HUES48 (cell line): ENCODE data around the gene KAT5.
"Not testable (repeated sequence)": the region's sequence is repeated elsewhere in the genome, so short reads cannot be mapped to it uniquely, and the experiment has no call there.

Source experiments
- H3K27ac ChIP-seq: one replicate; pipeline ENCODE4 v1.7.0; 2013; ENCODE audit warnings: low read depth, low read length, inconsistent platforms
- H3K27me3 ChIP-seq: 2 replicates; pipeline ENCODE4 v1.6.1; 2013; ENCODE audit warnings: mild to moderate bottlenecking, low read length; ENCODE audit not compliant: control insufficient read depth, insufficient read depth
- H3K36me3 ChIP-seq: 2 replicates; pipeline ENCODE4 v1.6.1; 2013; ENCODE audit warnings: low read length; ENCODE audit not compliant: control insufficient read depth, insufficient read depth
- H3K4me1 ChIP-seq: 2 replicates; pipeline ENCODE4 v1.6.1; 2013; ENCODE audit warnings: mild to moderate bottlenecking, low read length; ENCODE audit not compliant: control insufficient read depth, insufficient read depth
- H3K4me3 ChIP-seq: 2 replicates; pipeline ENCODE4 v1.5.1; 2013; ENCODE audit warnings: mild to moderate bottlenecking, low read depth, low read length
- H3K9ac ChIP-seq: 2 replicates; pipeline ENCODE4 v1.6.1; 2013; ENCODE audit warnings: mild to moderate bottlenecking, low read depth, low read length, moderate library complexity
- H3K9me3 ChIP-seq: 2 replicates; pipeline ENCODE4 v1.6.1; 2013; ENCODE audit warnings: low read length; ENCODE audit not compliant: control insufficient read depth, insufficient read depth

Gene KAT5

DNA sequence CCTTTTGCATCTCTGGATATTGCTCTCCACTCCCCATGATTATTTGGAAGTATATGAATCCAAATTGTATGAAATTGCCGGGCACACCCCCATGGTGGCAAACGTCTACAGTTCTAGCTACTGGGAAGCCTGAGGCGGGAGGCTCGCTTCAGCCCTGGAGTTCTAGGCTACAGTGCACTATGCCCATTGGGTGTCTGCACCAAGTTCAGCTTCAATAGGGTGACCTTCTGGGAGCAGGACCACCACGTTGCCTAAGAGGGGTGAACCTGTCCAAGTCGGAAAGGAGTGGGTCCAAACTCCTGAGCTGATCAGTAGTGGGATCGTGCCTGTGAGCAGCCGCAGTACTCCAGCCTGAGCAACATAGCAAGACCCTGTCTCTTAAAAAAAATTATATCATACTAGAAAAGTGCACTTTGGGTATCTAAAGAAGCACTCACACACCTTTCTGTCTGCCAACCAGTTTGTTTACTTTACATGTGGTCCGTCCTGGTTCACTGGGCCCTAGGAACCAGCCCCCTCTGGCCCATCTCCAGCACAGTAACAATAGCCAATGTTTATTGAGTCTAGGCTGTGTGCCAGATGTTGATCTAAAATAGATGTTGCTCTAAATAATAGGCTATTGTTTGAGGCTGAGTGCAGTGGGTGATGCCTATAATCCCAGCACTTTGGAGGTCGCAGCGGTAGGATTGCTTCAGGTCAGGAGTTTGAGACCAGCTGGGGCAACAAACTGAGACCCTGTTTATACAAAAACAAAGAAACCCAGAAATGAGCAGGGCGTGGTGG, 16.4 kb upstream of the KAT5 start:
- no peak overlapping the region for H3K27ac ChIP-seq
- H3K27me3 ChIP-seq: no peaks in the 10 kb centered on the region; the same call in 1 of the 2 replicates
- H3K36me3 ChIP-seq: no peaks in the 10 kb centered on the region
- no peaks in the 10 kb centered on the region; the same call in 1 of the 2 replicates for H3K4me1 ChIP-seq
- no peak overlapping the region for H3K9ac ChIP-seq
- no peaks in the 10 kb centered on the region; the same call in 1 of the 2 replicates for H3K9me3 ChIP-seq
- H3K4me3 ChIP-seq: no peak overlapping the region

DNA sequence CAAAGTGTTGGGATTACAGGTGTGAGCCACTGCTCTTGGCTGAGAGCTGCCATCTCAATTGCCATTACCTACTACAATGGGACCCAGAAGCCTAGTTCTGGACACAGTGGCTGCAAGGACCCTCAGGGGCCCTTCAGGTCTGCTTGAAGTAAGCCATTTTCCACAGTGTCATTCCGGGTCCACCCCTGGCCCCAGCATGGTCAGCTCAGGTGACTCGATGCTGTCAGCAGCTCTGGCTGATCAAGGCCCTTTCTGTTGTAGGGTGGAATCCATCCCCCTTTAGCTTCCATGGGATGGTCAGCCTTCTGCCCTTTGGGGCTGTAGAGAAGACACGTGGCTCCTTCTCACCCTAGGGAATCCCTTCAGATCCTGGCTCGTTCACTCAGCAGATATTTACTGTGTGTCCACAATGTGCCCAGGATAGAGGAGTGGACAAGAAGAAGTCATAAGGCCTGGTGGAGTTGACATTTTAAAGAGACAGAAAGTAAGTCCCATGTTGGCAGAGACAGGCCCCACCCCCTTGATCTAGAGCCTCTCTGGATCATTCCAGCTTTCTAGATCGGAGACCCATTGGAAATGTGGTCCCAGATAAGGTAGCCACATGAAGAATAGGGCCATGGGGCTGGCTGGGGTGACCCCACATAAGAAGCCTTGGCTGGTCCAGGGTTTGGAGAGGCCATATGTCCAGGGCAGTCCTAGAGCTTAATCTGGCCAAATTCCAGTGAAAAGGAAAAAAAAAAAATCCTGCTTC, 15.1 kb upstream of the KAT5 start:
- H3K4me1 ChIP-seq: no peaks in the 10 kb centered on the region; the same call in 1 of the 2 replicates
- no peak overlapping the region for H3K27ac ChIP-seq
- H3K9ac ChIP-seq: no peak overlapping the region
- H3K27me3 ChIP-seq: no peaks in the 10 kb centered on the region; the same call in 1 of the 2 replicates
- H3K4me3 ChIP-seq: no peak overlapping the region
- H3K9me3 ChIP-seq: no peaks in the 10 kb centered on the region; the same call in 1 of the 2 replicates
- no peaks in the 10 kb centered on the region for H3K36me3 ChIP-seq

DNA sequence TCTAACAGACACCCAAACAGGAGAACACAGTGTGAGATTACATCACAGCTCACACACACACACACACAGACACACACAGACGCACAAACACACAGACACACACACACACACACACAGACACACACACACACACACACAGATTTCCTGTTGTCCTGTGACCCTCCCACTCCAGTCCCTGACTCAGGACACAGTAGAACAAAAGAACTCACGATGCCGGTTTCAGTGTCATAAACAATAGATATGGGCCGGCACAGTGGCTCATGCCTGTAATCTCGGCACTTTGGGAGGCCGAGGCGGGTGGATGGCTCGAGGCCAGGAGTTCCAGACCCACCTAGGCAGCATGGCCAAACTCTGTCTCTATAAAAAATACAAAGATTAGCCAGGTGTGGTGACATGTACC, 13.8 kb upstream of the KAT5 start:
- H3K9ac ChIP-seq: no peak overlapping the region
- no peaks in the 10 kb centered on the region; the same call in 1 of the 2 replicates for H3K27me3 ChIP-seq
- no peak overlapping the region for H3K27ac ChIP-seq
- no peaks in the 10 kb centered on the region; the same call in 1 of the 2 replicates for H3K9me3 ChIP-seq
- H3K36me3 ChIP-seq: no peaks in the 10 kb centered on the region
- no peak overlapping the region for H3K4me3 ChIP-seq
- H3K4me1 ChIP-seq: no peaks in the 10 kb centered on the region

DNA sequence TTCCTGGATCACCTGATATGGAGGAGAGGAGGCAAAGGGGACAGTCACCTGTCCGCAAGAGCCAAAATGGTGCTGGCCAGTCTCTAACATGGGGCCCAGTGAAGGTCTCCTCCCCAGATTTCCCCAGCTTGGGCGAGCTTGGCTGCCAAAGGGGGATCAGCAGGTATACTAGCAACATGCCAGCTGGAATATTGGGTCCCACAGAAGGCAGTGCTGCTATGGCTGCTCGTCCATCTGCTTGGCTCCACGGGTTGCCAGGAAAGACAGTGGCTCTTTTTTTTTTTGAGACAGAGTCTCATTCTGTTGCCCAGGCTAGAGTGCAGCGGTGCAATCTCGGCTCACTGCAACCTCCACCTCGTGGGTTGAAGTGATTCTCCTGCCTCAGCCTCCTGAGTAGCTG, 12.7 kb upstream of the KAT5 start:
- Histone ChIP-seq H3K4me1 (no peaks in the 10 kb centered on the region), H3K9me3 (no peaks in the 10 kb centered on the region; the same call in 1 of the 2 replicates), H3K27ac (no peak overlapping the region), H3K4me3 (no peak overlapping the region), H3K36me3 (no peaks in the 10 kb centered on the region), H3K27me3 (no peaks in the 10 kb centered on the region; the same call in 1 of the 2 replicates), H3K9ac (no peak overlapping the region)

DNA sequence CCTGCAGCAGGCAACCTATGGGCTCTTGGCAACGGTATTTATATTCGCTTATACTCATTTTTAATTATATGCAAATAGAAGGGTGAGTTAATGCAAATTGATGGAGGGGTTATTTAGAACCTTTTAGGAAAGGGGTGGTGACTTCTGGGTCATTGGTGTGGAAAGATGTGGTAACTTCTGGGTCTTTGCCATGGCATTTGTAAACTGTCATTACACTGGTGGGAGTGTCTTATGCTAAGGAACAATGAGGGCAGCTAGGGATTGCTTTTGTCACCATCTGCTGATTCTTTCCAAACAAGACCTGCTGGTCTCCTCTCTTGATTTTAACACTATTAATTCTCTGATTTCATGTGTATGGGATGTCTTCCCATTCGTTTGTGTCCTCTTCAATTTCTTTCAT, 11.7 kb upstream of the KAT5 start:
- Histone ChIP-seq H3K9me3 (no peaks in the 10 kb centered on the region; the same call in 1 of the 2 replicates), H3K4me3 (no peak overlapping the region), H3K27ac (no peak overlapping the region), H3K9ac (no peak overlapping the region), H3K4me1 (no peaks in the 10 kb centered on the region), H3K27me3 (no peaks in the 10 kb centered on the region; the same call in 1 of the 2 replicates), H3K36me3 (no peaks in the 10 kb centered on the region)

DNA sequence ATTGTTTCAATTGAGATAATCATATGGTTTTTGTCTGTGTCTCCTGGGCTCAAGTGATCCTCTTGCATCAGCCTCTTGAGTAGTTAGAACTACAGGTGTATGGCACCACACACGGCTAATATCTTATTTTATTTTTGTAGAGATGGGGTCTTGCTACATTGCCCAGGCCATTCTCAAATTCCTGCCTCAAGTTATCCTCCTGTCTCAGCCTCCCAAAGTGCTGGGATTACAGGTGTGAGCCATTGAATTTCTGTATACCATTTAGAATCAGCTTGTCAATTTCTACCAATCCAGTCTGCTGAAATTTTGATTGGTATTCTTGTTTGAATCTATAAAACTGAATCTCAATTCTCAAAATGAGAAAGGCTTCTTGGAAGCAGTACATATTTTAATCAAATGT, 10.4 kb upstream of the KAT5 start:
- no peaks in the 10 kb centered on the region for H3K4me1 ChIP-seq
- H3K27me3 ChIP-seq: no peaks in the 10 kb centered on the region; the same call in 1 of the 2 replicates

DNA sequence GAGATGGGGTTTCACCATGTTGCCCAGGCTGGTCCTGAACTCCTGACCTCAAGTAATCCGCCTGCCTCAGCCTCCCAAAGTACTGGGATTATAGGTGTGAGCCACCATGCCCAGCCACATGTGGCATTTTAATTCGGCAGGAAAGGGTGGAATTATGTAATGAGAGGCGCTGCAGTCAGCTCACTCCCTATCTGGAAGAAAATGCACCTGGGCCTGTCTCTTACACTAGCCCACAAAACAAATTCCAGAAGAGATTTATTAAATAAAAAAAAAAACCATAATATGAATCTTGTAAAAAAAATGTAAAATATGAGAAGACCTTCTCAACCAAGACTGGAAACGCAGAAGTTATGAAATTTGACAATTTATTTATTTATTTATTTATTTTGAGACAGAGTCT, 8.2 kb upstream of the KAT5 start:
- no peak overlapping the region for H3K4me3 ChIP-seq
- H3K36me3 ChIP-seq: no peaks in the 10 kb centered on the region
- H3K27ac ChIP-seq: no peak overlapping the region
- H3K27me3 ChIP-seq: no peaks in the 10 kb centered on the region; the same call in 1 of the 2 replicates
- no peaks in the 10 kb centered on the region for H3K4me1 ChIP-seq
- H3K9ac ChIP-seq: no peak overlapping the region
- no peaks in the 10 kb centered on the region; the same call in 1 of the 2 replicates for H3K9me3 ChIP-seq

More for the DNA sequence above, 10.4 kb upstream of the KAT5 start:
- no peaks in the 10 kb centered on the region; the same call in 1 of the 2 replicates for H3K9me3 ChIP-seq
- no peak overlapping the region for H3K9ac ChIP-seq
- no peak overlapping the region for H3K27ac ChIP-seq
- no peaks in the 10 kb centered on the region for H3K36me3 ChIP-seq
- H3K4me3 ChIP-seq: no peak overlapping the region

DNA sequence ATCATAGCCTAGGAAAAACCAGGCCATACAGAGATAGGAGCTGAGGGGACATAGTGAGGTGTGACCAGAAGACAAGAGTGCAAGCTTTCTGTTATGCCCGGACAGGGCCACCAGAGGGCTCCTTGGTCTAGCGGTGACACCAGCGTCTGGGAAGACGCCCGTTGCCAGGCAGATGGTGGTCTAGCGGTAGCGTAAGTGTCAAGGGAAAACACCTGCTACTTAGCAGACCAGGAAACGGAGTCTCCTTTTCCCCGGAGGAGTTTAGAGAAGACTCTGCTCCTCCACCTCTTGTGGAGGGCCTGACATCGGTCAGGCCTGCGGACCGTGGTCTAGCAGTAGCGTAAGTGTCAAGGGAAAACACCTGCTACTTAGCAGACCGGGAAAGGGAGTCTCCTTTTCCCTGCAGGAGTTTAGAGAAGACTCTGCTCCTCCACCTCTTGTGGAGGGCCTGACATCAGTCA, 5.7 kb upstream of the KAT5 start:
- not testable (repeated sequence) for H3K9me3 ChIP-seq, H3K4me1 ChIP-seq, H3K27ac ChIP-seq, H3K27me3 ChIP-seq, H3K36me3 ChIP-seq, H3K4me3 ChIP-seq, H3K9ac ChIP-seq

DNA sequence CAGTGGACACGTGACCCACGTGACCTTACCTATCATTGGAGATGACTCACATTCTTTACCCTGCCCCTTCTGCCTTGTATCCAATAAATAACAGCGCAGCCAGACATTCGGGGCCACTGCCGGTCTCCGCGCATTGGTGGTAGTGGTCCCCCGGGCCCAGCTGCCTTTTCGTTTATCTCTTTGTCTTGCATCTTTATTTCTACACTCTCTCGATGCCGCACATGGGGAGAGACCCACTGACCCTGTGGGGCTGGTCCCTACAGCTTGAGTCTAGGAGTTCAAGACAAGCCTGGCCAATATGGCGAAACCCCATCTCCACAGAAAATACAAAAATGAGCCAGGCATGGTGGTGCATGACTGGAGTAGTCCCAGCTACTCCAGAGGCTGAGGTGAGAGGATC, 5.0 kb upstream of the KAT5 start:
- not testable (repeated sequence) for H3K27me3 ChIP-seq, H3K9ac ChIP-seq, H3K4me1 ChIP-seq, H3K36me3 ChIP-seq, H3K4me3 ChIP-seq, H3K9me3 ChIP-seq, H3K27ac ChIP-seq

DNA sequence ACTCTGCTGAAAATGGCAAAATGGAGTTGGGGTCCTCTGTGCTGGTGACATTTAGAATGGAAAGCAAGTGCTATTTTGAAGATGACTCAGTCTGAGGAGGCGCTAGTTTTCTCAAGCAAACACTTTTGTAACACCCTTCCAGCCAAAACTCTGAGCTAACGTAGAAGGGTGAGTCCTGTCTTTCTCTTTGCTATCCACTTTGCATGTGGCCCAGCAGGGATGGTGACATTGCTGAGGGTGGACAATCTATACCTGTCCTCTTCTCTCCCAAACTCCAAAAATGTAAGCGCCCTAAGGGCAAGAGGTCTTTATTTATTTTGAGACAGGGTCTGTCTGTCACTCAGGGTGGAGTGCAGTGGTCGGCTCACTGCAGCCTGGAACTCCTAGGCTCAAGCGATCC, 3.6 kb upstream of the KAT5 start:
- Histone ChIP-seq H3K36me3 (peaks cover 6% of the 10 kb centered on the region), H3K4me3 (no peak overlapping the region), H3K9ac (no peak overlapping the region), H3K4me1 (no peaks in the 10 kb centered on the region), H3K27ac (no peak overlapping the region), H3K9me3 (no peaks in the 10 kb centered on the region), H3K27me3 (no peaks in the 10 kb centered on the region)

DNA sequence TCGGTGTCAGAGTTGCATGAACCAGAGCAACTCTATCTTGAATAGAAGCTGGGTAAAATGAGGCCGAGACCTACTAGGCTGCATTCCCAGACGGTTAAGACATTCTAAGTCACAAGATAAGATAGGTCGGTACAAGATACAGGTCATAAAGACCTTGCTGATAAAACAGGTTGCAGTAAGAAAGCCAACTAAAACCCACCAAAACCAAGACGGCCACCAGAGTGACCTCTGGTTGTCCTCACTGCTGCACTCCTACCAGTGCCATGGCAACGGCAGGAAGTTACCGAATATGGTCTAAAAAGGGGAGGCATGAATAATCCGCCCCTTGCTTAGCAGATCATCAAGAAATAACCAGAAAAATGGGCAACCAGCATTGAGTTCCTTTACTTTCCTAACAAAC, 2.4 kb upstream of the KAT5 start:
- no peak overlapping the region for H3K9ac ChIP-seq
- H3K4me1 ChIP-seq: no peaks in the 10 kb centered on the region
- peaks cover 18% of the 10 kb centered on the region for H3K36me3 ChIP-seq
- no peaks in the 10 kb centered on the region for H3K9me3 ChIP-seq
- H3K4me3 ChIP-seq: no peak overlapping the region
- no peaks in the 10 kb centered on the region for H3K27me3 ChIP-seq
- no peak overlapping the region for H3K27ac ChIP-seq
